ENCODE data around the gene NCLN.

DNA sequence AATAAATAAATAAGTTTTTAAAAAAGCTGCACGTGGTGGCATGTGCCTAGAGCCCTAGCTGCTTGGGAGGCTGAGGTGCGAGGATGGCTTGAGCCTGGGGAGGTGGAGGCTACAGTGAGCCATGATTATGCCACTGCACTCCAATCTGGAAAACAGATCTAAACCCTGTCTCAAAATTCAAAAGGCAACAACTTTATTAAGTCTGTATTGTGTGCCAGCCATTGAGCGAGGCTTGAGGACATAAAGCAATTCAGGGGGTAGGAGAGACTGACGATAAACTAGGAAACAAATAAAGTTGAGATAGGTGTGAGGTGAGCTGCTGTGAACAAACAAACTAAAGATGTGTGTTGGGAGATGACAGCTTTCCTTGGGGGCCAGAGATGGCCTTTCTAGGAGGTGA, 47.4 kb downstream of the NCLN start:
- TF ChIP-seq POLR2AphosphoS5 (IDR thresholded peaks at IDR 0.05), result no peak
- TF ChIP-seq, protein P1, sequence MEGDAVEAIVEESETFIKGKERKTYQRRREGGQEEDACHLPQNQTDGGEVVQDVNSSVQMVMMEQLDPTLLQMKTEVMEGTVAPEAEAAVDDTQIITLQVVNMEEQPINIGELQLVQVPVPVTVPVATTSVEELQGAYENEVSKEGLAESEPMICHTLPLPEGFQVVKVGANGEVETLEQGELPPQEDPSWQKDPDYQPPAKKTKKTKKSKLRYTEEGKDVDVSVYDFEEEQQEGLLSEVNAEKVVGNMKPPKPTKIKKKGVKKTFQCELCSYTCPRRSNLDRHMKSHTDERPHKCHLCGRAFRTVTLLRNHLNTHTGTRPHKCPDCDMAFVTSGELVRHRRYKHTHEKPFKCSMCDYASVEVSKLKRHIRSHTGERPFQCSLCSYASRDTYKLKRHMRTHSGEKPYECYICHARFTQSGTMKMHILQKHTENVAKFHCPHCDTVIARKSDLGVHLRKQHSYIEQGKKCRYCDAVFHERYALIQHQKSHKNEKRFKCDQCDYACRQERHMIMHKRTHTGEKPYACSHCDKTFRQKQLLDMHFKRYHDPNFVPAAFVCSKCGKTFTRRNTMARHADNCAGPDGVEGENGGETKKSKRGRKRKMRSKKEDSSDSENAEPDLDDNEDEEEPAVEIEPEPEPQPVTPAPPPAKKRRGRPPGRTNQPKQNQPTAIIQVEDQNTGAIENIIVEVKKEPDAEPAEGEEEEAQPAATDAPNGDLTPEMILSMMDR (IDR thresholded peaks at IDR 0.05), result no peak

Measured in prostate gland (tissue), 2 donors.